T-cell (primary cell): ENCODE data around the gene SNX8. TPM values are rescaled to one million over a fixed set of nuclear protein-coding genes. Genes with fewer than 3 reads are reported as not detected.
"Not testable (repeated sequence)": the region's sequence is repeated elsewhere in the genome, so short reads cannot be mapped to it uniquely, and the experiment has no call there.

Experiments used
- ATAC-seq, 4 experiments: fragments of 200-7000 bp in 3 of 4; fragments of 150-1000 bp in 1 of 4; cut with Tn5 transposase; replicated peaks in 1 of 4; 1 replicate in 3 of 4; 2 replicates in 1 of 4; pipeline ENCODE4 v1.10.0; 2021; ENCODE audit warnings: moderate library complexity in 3 of 4, mild to moderate bottlenecking in 2 of 4, moderate number of reproducible peaks in 1 of 4
- CTCF ChIA-PET, 2 donors: fragments of 300-600 bp; sonication (Branson Sonifier 250); formaldehyde crosslinking; loops; one replicate each; lab custom pipeline; 2022; ENCODE audit warnings: antibody characterized with exemption in 2 of 2; lab: Charles Lee
- POLR2A ChIA-PET, 2 donors: fragments of 300-600 bp; sonication (Branson Sonifier 250); formaldehyde crosslinking; loops; one replicate each; lab custom pipeline; 2022; ENCODE audit warnings: antibody characterized with exemption in 2 of 2; lab: Charles Lee
- DNase-seq, 35 experiments: peaks; one replicate each; pipeline versions ENCODE4 v3.0.0 to v3.0.0-alpha.2; 2013 to 2023
- H3K27ac ChIP-seq: one replicate; pipeline ENCODE4 v1.5.1; 2013; ENCODE audit warnings: low read length
- H3K27me3 ChIP-seq, 2 experiments: replicated peaks in 1 of 2; 1 replicate in 1 of 2; 2 replicates in 1 of 2; pipeline versions ENCODE4 v1.6.1 to v1.7.0; 2013; ENCODE audit warnings: low read length in 1 of 2, mixed read lengths in 1 of 2; ENCODE audit not compliant: control insufficient read depth in 2 of 2, insufficient read depth in 2 of 2; ENCODE audit errors: extremely low read depth in 1 of 2
- H3K36me3 ChIP-seq, 2 donors: 1 replicate in 1 of 2; 2 replicates in 1 of 2; pipeline versions ENCODE4 v1.6.1 to v1.7.0; 2013; ENCODE audit warnings: low read length in 1 of 2; ENCODE audit not compliant: control insufficient read depth in 2 of 2, insufficient read depth in 1 of 2; ENCODE audit errors: extremely low read depth in 1 of 2
- H3K4me1 ChIP-seq, 2 experiments: 1 replicate in 1 of 2; 2 replicates in 1 of 2; pipeline versions ENCODE4 v1.6.1 to v1.7.0; 2013; ENCODE audit warnings: low read length in 2 of 2, mixed read lengths in 1 of 2; ENCODE audit not compliant: insufficient read depth in 2 of 2, control insufficient read depth in 1 of 2; ENCODE audit errors: extremely low read depth in 1 of 2
- H3K4me3 ChIP-seq, 2 donors: 1 replicate in 1 of 2; 2 replicates in 1 of 2; pipeline versions ENCODE4 v1.5.1 to v1.7.0; 2013; ENCODE audit warnings: mild to moderate bottlenecking in 2 of 2, low read length in 1 of 2, moderate library complexity in 1 of 2; ENCODE audit not compliant: control insufficient read depth in 1 of 2; ENCODE audit errors: extremely low read depth in 1 of 2
- H3K9me3 ChIP-seq: 2 replicates; pipeline ENCODE4 v1.7.0; 2013
- H3K27ac Mint-ChIP-seq, 2 donors: one replicate each; pipeline ENCODE4 v1.8.0; 2020 to 2021; ENCODE audit warnings: mild to moderate bottlenecking in 2 of 2, mixed read lengths in 2 of 2
- H3K27me3 Mint-ChIP-seq, 2 donors: one replicate each; pipeline ENCODE4 v1.8.0; 2021 to 2022; ENCODE audit warnings: mixed read lengths in 2 of 2
- H3K36me3 Mint-ChIP-seq: one replicate; pipeline ENCODE4 v1.8.0; 2021; ENCODE audit warnings: mixed read lengths
- H3K4me1 Mint-ChIP-seq, 3 donors: one replicate each; pipeline ENCODE4 v1.8.0; 2020 to 2022; ENCODE audit warnings: mixed read lengths in 3 of 3, mild to moderate bottlenecking in 1 of 3
- H3K4me3 Mint-ChIP-seq, 3 donors: one replicate each; pipeline ENCODE4 v1.8.0; 2020 to 2022; ENCODE audit warnings: mild to moderate bottlenecking in 3 of 3, mixed read lengths in 3 of 3, moderate library complexity in 3 of 3
- H3K9me3 Mint-ChIP-seq, 3 donors: one replicate each; pipeline ENCODE4 v1.8.0; 2020 to 2022; ENCODE audit warnings: mixed read lengths in 3 of 3
- WGBS: methylation state at CpG from one replicate; pipeline ENCODE4 v1.1.5; 2013; ENCODE audit warnings: missing lambda C conversion rate; ENCODE audit not compliant: insufficient coverage; 5-methylcytosine and 5-hydroxymethylcytosine counted together
- total RNA-seq, 35 experiments: library from RNA in 6 of 35; stranded (reverse) in 6 of 35; fragments of 120-200 nt in 1 of 35; gene quantifications; one replicate each; pipeline versions ENCODE4 v1.2.1 to v1.2.4 and lab custom pipeline; 2013 to 2026

SNX8 gene
- total RNA-seq, 5 donors from 2014 or later (not counting 1 experiment from before 2014, with no cell fraction given) = 8.4 to 14.6 (median 9.9) TPM

DNA sequence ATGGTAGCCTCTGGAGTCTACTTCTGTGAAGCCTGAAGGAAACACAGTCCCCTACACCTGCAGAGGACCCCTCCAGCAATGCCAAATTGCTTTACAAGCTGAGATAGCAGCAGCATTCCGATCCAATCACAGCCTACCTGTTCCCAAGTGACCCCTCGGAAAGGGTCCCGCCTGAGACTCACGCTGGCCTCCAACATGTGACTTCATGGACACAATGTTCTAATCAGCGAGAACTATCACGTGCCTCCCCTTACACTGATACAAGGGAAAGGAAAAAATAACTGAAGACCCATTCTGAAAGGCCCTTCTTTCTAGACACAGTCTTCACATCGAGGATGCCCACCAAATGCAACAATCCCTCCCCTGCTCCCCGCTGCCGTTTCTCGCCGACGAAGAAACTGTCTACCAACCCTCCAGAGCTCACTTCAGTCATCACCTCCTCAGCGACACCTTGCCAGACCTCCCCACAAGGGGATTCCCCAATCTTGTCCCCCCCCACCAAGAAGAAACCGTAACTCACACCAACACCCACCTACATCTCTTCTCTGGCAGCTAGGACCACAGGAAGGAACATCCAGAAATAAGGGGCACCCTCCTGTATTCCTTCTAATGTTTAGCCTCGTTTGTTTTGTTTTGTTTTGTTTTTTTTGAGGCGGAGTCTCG lies 1.8 kb downstream of the SNX8 start:
- ChIA-PET POLR2A (no interaction called here), CTCF (no interaction called here)
- peak overlapping the region; percentile 29 to 72 (median 57) for H3K4me3 Mint-ChIP-seq
- Histone ChIP-seq H3K36me3 (peaks cover 0 to 5% of the 10 kb centered on the region in 2 donors), H3K27me3 (no peaks in the 10 kb centered on the region), H3K9me3 (no peaks in the 10 kb centered on the region), H3K4me3 (no peak overlapping the region), H3K4me1 (peaks cover 0 to 18% of the 10 kb centered on the region in 2 experiments), H3K27ac (no peak overlapping the region)
- DNase-seq (peak in 1 of 35 experiments; percentile 16), ATAC-seq (no peak)
- H3K27me3 Mint-ChIP-seq = no peaks in the 10 kb centered on the region
- no peak overlapping the region for H3K27ac Mint-ChIP-seq
- no peaks in the 10 kb centered on the region for H3K9me3 Mint-ChIP-seq
- WGBS = 81% methylated on average over 10 of the region's 17 CpGs
- H3K36me3 Mint-ChIP-seq = peaks cover 3% of the 10 kb centered on the region
- H3K4me1 Mint-ChIP-seq = peaks cover 8 to 17% (median 12%) of the 10 kb centered on the region in 3 donors

DNA sequence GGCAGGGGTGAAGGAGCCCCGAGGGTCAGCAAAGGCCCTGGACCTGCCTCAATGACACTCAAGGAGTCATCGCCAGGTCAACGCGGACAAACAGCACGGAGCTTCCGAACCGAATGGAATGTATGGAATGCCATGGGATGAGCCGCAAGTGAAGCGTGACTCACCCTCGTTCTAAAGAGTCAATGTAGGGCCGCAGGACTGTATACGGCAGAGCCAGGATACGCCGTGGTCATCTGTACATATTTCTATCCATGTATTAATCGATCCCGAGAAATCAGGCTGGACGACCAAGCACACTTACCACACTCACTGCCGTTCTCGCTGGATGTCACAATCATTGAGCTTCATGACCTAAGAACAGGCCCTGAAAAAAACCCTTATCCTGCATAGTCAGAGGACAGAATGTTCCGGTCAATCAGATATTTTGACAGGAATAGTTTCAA lies 4.3 kb downstream of the SNX8 start:
- ChIA-PET POLR2A (no interaction called here), CTCF (no interaction called here)
- Mint-ChIP-seq H3K36me3 (peaks cover 3% of the 10 kb centered on the region), H3K4me1 (peaks cover 8 to 20% (median 17%) of the 10 kb centered on the region in 3 donors), H3K9me3 (no peaks in the 10 kb centered on the region), H3K27ac (no peak overlapping the region), H3K4me3 (no peak overlapping the region), H3K27me3 (no peaks in the 10 kb centered on the region)
- Histone ChIP-seq H3K36me3 (peaks cover 0 to 5% of the 10 kb centered on the region in 2 donors), H3K4me1 (peaks cover 0 to 18% of the 10 kb centered on the region in 2 experiments), H3K9me3 (no peaks in the 10 kb centered on the region), H3K27ac (no peak overlapping the region), H3K27me3 (no peaks in the 10 kb centered on the region), H3K4me3 (no peak overlapping the region)
- no peak for ATAC-seq
- WGBS = 94% methylated on average over 20 of the region's 20 CpGs
- DNase-seq = no peak

DNA sequence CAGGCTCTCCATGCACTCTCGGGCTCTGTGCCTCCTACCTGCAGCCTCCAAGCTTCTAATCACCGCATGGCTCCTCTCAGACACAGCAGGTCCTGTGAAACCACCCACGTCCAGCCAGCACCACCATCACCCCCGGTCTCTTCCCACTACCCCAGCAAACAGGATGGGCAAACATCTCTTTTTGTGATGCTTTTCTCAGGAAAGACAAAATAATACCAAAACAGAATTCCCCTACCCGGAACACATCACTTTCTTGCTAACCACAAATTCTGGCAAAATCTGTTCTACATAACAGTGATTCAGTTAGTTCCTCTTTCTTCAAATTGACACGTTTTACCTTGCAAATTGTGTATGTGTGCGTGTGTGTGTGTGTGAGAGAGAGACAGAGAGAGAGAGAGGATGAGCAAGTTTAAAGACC lies 6.5 kb downstream of the SNX8 start:
- no peak for DNase-seq
- peaks cover 0 to 4% of the 10 kb centered on the region in 2 experiments for H3K4me1 ChIP-seq
- ChIA-PET CTCF (no interaction called here), POLR2A (no interaction called here)
- H3K36me3 Mint-ChIP-seq = peaks cover 3% of the 10 kb centered on the region
- no peak overlapping the region for H3K27ac Mint-ChIP-seq
- H3K9me3 Mint-ChIP-seq = no peaks in the 10 kb centered on the region
- no peak overlapping the region for H3K4me3 ChIP-seq
- WGBS = 66% methylated on average over 4 of the region's 7 CpGs
- no peak for ATAC-seq
- no peak overlapping the region for H3K27ac ChIP-seq
- no peaks in the 10 kb centered on the region for H3K27me3 Mint-ChIP-seq
- no peaks in the 10 kb centered on the region for H3K9me3 ChIP-seq
- H3K4me1 Mint-ChIP-seq = peaks cover 7 to 13% (median 9%) of the 10 kb centered on the region in 3 donors
- no peaks in the 10 kb centered on the region for H3K27me3 ChIP-seq
- peaks cover 0 to 5% of the 10 kb centered on the region in 2 donors for H3K36me3 ChIP-seq
- H3K4me3 Mint-ChIP-seq = peak overlapping the region in 1 of 3 donors; percentile 6

DNA sequence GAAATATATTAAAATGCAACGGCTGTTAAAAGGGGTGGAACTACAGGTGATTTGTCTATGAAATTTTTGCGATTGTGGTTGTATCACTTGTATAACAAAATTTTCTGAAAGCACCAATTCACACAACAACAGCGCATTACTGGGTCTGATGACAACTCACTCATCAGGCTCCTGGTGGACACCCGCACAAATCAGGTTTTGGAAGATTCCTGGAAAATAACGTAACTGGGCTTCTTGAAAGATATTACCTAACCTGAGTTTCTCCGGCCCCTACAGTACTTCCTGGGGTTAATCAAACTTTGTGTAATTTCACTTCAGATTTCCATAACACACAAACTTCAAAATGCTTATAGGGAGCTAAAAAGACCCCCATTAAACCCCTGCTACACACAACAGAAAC lies 7.6 kb downstream of the SNX8 start:
- H3K4me3 Mint-ChIP-seq = no peak overlapping the region

DNA sequence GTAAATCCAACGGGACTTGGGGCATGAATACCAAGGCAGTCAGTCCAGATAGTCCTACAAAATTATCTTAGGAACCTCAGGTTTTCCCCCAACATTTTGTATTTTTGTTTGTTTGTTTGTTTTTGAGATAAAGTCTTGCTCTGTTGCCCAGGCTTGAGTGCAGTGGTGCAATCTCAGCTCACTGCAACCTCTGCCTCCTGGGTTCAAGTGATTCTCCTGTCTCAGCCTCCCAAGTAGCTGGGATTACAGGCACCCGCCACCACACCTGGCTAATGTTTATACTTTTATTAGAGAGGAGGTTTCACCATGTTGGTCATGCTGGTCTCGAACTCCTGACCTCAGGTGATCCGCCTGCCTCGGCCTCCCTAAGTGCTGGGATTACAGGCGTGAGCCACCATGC lies 9.0 kb downstream of the SNX8 start:
- H3K36me3 ChIP-seq, POLR2A ChIA-PET, H3K9me3 ChIP-seq, H3K27ac ChIP-seq, H3K4me3 Mint-ChIP-seq, H3K9me3 Mint-ChIP-seq, H3K27me3 ChIP-seq, ATAC-seq, DNase-seq, H3K27ac Mint-ChIP-seq, H3K36me3 Mint-ChIP-seq, CTCF ChIA-PET, H3K27me3 Mint-ChIP-seq, H3K4me1 ChIP-seq, H3K4me3 ChIP-seq: not testable (repeated sequence)
- H3K4me1 Mint-ChIP-seq = peaks cover 2 to 14% (median 4%) of the 10 kb centered on the region in 3 donors
- no CpG with 5 or more reads among the region's 6 CpGs for WGBS

More for the DNA sequence above, 7.6 kb downstream of the SNX8 start:
- 93% methylated on average over 4 of the region's 6 CpGs for WGBS
- Histone ChIP-seq H3K27ac (no peak overlapping the region), H3K4me3 (no peak overlapping the region), H3K27me3 (no peaks in the 10 kb centered on the region), H3K4me1 (no peaks in the 10 kb centered on the region), H3K9me3 (no peaks in the 10 kb centered on the region), H3K36me3 (peaks cover 0 to 5% of the 10 kb centered on the region in 2 donors)
- Mint-ChIP-seq H3K36me3 (peaks cover 3% of the 10 kb centered on the region), H3K4me1 (peaks cover 2 to 9% (median 4%) of the 10 kb centered on the region in 3 donors), H3K27me3 (no peaks in the 10 kb centered on the region), H3K27ac (no peak overlapping the region), H3K9me3 (no peaks in the 10 kb centered on the region)
- DNase-seq (no peak), ATAC-seq (no peak)
- CTCF ChIA-PET = no interaction called here
- POLR2A ChIA-PET = no interaction called here

DNA sequence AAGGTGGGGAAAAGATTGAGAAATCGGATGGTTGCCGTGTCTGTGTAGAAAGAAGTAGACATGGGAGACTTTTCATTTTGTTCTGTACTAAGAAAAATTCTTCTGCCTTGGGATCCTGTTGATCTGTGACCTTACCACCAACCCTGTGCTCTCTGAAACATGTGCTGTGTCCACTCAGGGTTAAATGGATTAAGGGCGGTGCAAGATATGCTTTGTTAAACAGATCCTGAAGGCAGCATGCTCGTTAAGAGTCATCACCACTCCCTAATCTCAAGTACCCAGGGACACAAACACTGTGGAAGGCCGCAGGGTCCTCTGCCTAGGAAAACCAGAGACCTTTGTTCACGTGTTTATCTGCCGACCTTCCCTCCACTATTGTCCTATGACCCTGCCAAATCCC lies 10.7 kb downstream of the SNX8 start:
- H3K4me1 ChIP-seq, H3K27ac Mint-ChIP-seq, H3K4me3 Mint-ChIP-seq, ATAC-seq, DNase-seq, H3K27me3 ChIP-seq, H3K36me3 ChIP-seq, H3K36me3 Mint-ChIP-seq, H3K9me3 ChIP-seq, H3K27ac ChIP-seq, H3K27me3 Mint-ChIP-seq, CTCF ChIA-PET, H3K9me3 Mint-ChIP-seq, H3K4me3 ChIP-seq, POLR2A ChIA-PET: not testable (repeated sequence)
- no CpG with 5 or more reads among the region's 7 CpGs for WGBS
- peaks cover 4 to 23% (median 7%) of the 10 kb centered on the region in 3 donors for H3K4me1 Mint-ChIP-seq
